ENCODE results near the gene FOLR2. TPM values are rescaled to one million over a fixed set of nuclear protein-coding genes. Genes with fewer than 3 reads are reported as not detected.

The FOLR2 gene
- total RNA-seq, 4 donors from 2014 or later = 6.6 to 12.5 (median 7.7) TPM

DNA sequence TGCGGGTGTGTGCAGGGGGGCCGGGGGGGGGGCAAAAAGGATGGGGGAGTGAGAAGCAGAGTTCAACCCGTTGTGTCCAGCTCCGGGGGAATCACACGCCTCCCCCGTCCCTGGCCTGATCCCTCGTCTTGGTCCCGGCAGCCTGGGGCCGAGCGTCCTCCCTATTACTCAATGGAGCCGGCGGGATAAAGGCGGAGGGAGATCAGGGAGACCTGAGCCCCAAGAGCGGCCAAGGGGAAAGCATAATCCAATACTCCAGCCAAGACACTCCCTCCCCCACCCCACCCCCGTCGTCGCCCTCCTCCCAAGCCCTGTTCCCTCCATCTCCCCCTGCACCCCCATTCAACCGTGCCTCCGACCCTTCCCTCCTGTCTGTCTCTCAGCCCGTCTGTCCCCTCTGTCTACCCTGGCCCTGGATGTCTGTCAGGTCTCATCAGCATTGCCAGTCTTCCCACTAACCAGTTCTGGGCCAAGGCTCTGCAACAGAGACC is 24.7 kb downstream of the FOLR2 start:
- TF ChIP-seq, protein P1, sequence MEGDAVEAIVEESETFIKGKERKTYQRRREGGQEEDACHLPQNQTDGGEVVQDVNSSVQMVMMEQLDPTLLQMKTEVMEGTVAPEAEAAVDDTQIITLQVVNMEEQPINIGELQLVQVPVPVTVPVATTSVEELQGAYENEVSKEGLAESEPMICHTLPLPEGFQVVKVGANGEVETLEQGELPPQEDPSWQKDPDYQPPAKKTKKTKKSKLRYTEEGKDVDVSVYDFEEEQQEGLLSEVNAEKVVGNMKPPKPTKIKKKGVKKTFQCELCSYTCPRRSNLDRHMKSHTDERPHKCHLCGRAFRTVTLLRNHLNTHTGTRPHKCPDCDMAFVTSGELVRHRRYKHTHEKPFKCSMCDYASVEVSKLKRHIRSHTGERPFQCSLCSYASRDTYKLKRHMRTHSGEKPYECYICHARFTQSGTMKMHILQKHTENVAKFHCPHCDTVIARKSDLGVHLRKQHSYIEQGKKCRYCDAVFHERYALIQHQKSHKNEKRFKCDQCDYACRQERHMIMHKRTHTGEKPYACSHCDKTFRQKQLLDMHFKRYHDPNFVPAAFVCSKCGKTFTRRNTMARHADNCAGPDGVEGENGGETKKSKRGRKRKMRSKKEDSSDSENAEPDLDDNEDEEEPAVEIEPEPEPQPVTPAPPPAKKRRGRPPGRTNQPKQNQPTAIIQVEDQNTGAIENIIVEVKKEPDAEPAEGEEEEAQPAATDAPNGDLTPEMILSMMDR (IDR thresholded peaks at IDR 0.05) = no peak
- no peak overlapping the region for H3K4me3 ChIP-seq (ENCODE audit: low read depth, poor library complexity, severe bottlenecking)
- WGBS, 2 donors = 52 to 66% methylated on average over 20 of the region's 20 CpGs
- intact Hi-C loops (cut with DNase I; ENCODE audit: low total_unique reads) = no loop called here
- no peak for DNase-seq (ENCODE audit: low spot score in 2 of 2)

DNA sequence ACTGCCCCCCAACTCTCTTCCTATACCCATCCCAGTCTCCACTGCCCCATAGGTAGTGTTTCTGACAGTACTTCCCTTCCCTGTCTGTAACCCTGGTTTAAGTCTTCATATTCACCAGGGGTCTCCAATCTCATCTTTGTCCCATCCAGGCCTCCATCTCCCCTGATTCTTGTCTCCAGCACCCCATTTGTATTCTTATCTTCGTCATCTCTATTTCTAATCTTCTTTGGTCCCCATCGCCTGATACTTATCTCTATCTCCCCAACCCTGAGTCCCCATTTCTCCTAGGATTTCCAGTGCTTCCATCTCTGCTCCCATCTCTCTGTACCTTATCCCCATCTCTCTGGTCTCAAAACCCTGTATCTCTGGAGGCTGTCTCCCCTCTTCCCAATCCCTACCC is 25.5 kb downstream of the FOLR2 start:
- intact Hi-C loops (cut with DNase I; ENCODE audit: low total_unique reads) = no loop called here
- 92 to 97% methylated on average over 2 of the region's 2 CpGs for WGBS, 2 donors
- H3K4me3 ChIP-seq (ENCODE audit: low read depth, poor library complexity, severe bottlenecking) = no peak overlapping the region
- TF ChIP-seq, protein P1 (IDR thresholded peaks at IDR 0.05) = no peak
- no peak for TF ChIP-seq POLR2A (IDR thresholded peaks at IDR 0.05)
- DNase-seq (ENCODE audit: low spot score in 2 of 2) = no peak

DNA sequence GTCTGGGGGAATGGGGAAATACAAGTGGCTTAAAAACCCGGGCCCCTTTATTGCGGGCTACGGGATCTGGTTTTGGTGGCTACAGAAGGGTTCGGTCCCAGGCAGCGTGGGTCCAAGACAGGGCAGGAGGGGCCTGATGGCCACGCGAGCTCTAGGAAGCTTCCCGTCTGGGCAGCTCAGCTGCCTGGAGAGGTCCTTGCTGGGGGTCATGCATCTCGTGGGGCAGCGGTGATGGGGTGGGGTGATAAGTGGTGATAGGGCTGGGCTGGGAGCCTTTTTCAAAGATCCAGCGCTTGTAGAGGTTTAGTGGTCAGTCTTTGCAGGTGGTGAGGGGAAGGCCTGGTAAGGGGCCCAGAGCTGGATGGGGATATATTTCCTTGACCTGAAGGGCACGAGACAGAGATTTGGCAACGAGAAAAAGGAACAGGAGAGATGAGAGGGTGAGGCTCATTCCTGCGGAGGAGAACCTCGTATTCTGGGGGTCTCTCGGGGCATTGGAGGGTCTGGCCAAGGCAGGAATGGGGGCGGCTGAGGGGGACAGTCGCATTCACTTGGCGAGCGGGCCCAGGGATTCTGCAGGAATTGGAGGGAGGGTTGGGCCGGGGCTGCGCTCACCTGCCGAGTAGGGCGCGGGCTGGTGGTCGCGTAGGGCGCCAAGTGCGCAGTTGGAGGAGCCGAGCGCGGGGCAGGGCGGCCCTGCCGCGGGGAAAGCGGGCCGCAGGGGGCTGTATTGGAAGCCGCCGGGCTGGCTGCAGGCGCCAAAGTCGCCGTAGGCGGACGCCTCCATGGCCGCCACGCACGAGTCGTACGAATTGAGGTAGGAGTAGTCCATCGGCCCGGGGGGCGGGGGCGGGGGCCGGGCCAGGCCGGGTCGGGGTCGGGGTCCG is 26.8 kb downstream of the FOLR2 start:
- TF ChIP-seq, protein P1 (IDR thresholded peaks at IDR 0.05) = no peak
- no peak for TF ChIP-seq POLR2A (IDR thresholded peaks at IDR 0.05)
- 41 to 50% methylated on average over 37 to 51 of the region's 58 CpGs for WGBS, 2 donors
- no peak overlapping the region for H3K4me3 ChIP-seq (ENCODE audit: low read depth, poor library complexity, severe bottlenecking)
- peak in 1 of 2 donors; percentile 82 for DNase-seq (ENCODE audit: low spot score in 2 of 2)
- intact Hi-C loops (cut with DNase I; ENCODE audit: low total_unique reads) = no loop called here

DNA sequence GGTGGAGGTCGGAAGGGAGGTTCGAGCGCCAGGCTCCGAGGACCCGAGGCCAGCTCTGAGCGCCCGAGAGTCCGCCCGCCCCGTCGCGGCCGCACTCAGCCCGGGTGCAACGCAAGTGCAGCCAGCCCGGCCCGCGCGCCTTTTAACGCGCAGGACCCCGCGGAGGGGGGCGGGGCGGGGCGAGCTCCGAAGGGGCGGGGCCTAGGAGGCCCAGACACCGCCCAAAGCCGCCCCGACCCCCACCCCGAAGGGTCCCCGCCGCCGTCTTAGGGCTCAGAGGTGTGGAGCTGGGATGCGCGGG is 27.4 kb downstream of the FOLR2 start, which contains the start of gene PHOX2A:
Gene PHOX2A, minus strand, starts transcription at position 117 of the 301 bp plus-strand sequence. CDS start 172 bp downstream, outside the sequence.
- no peak for DNase-seq (ENCODE audit: low spot score in 2 of 2)
- no peak within 1 kb of the TSS for H3K4me3 ChIP-seq (ENCODE audit: low read depth, poor library complexity, severe bottlenecking)
- TF ChIP-seq, protein P1 (IDR thresholded peaks at IDR 0.05) = no peak
- no peak for TF ChIP-seq POLR2A (IDR thresholded peaks at IDR 0.05)
- intact Hi-C loops (cut with DNase I; ENCODE audit: low total_unique reads) = no loop called here
- 0 to 5% methylated on average over 5 to 34 of the region's 37 CpGs for WGBS, 2 donors

DNA sequence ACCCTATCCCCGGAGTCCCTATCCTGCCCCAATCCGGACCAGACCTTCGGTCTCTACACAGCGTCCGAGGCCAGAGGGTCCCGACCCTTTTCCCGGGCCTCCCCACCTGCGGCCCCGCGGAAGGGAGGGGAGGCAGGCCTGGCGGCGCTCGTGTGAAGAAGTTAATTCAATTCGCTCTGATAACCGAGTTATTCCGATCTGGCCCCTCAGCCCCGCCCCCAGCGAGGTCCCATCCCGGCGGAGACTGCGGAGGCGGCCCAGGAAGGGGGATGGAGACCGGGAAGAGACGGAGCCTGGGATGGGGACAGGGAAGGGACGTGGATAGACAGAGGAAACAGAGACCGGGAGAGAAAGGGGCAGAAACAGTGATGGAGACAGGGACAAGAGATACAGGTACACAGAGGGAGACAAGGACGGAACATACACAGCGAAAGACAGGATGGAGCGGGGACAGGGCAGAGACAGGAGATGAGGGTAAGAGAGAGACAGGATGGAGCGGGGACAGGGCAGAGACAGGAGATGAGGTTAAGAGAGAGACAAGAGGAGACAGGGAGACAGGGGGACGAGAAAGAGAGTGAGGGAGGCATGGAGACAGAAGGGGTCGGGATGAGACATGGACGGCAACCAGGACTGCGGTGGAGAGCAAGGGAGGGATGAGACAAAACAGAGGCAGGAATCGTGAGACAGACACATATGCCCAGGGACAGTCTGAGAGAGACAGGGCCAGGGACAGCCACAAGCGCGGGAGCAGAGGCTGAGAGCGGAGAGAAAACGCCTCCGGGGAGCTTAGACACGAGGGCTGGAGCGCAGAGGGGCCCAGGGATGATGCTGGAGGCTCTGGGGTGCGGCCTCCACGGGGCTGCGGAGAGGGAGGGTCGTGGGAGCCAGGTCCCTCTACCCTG is 28.0 kb downstream of the FOLR2 start:
- WGBS, 2 donors = 7 to 11% methylated on average over 44 to 46 of the region's 46 CpGs
- peak in 1 of 2 donors; percentile 80 for DNase-seq (ENCODE audit: low spot score in 2 of 2)
- intact Hi-C loops (cut with DNase I; ENCODE audit: low total_unique reads) = no loop called here
- no peak overlapping the region for H3K4me3 ChIP-seq (ENCODE audit: low read depth, poor library complexity, severe bottlenecking)
- TF ChIP-seq POLR2A (IDR thresholded peaks at IDR 0.05) = no peak
- TF ChIP-seq, protein P1 (IDR thresholded peaks at IDR 0.05) = no peak

All from lower leg skin (tissue), 4 donors.